Parathyroid adenoma (tissue), 2 donors: ENCODE data around the gene RNF26.
A peak's percentile ranks its signal among the peaks of the same experiment; 100 is the strongest.

ENCODE experiments used
- H2AFZ ChIP-seq: fragments of 300-600 bp; sonication (generic); one replicate; pipeline ENCODE4 v1.7.0; 2017; ENCODE audit warnings: antibody characterized with exemption, mild to moderate bottlenecking
- H3K27ac ChIP-seq: fragments of 300-600 bp; sonication (generic); one replicate; pipeline ENCODE4 v1.7.0; 2017
- H3K27me3 ChIP-seq: fragments of 300-600 bp; sonication (generic); one replicate; pipeline ENCODE4 v1.7.0; 2017; ENCODE audit warnings: low read length; ENCODE audit not compliant: control insufficient read depth, insufficient read depth
- H3K36me3 ChIP-seq: fragments of 300-600 bp; sonication (generic); one replicate; pipeline ENCODE4 v1.7.0; 2017; ENCODE audit warnings: low read length; ENCODE audit not compliant: control insufficient read depth, insufficient read depth
- H3K4me1 ChIP-seq: fragments of 300-600 bp; sonication (generic); one replicate; pipeline ENCODE4 v1.7.0; 2017; ENCODE audit warnings: control low read depth
- H3K4me2 ChIP-seq: fragments of 300-600 bp; sonication (generic); one replicate; pipeline ENCODE4 v1.7.0; 2017; ENCODE audit warnings: low read length
- H3K4me3 ChIP-seq: fragments of 300-600 bp; sonication (generic); one replicate; pipeline ENCODE4 v1.7.0; 2017; ENCODE audit warnings: low read depth, low read length
- H3K79me2 ChIP-seq: fragments of 300-600 bp; sonication (generic); one replicate; pipeline ENCODE4 v1.7.0; 2017; ENCODE audit warnings: control low read depth
- H3K9ac ChIP-seq: fragments of 300-600 bp; sonication (generic); one replicate; pipeline ENCODE4 v1.7.0; 2017; ENCODE audit warnings: mild to moderate bottlenecking
- H3K9me3 ChIP-seq: fragments of 300-600 bp; sonication (generic); one replicate; pipeline ENCODE4 v1.7.0; 2017; ENCODE audit warnings: low read length; ENCODE audit not compliant: control insufficient read depth
- TF ChIP-seq, protein P1 (sequence below): fragments of 300-600 bp; sonication (generic); IDR thresholded peaks from one replicate; pipeline ENCODE4 v1.7.0; 2017; ENCODE audit warnings: antibody characterized with exemption, mild to moderate bottlenecking
- donor health status: primary hyperparathyroidism.

The RNF26 gene

GRCh38 chr11:119359365-119360214, 25.3 kb downstream of the RNF26 start:
- Histone ChIP-seq H3K27me3 (no peaks in the 10 kb centered on the region), H3K9me3 (no peaks in the 10 kb centered on the region), H3K27ac (no peak overlapping the region), H3K4me1 (peaks cover 14% of the 10 kb centered on the region), H3K4me2 (no peak overlapping the region), H3K9ac (no peak overlapping the region), H3K79me2 (no peaks in the 10 kb centered on the region), H3K36me3 (no peaks in the 10 kb centered on the region), H3K4me3 (no peak overlapping the region), H2AFZ (no peak overlapping the region)
- TF ChIP-seq, protein P1, sequence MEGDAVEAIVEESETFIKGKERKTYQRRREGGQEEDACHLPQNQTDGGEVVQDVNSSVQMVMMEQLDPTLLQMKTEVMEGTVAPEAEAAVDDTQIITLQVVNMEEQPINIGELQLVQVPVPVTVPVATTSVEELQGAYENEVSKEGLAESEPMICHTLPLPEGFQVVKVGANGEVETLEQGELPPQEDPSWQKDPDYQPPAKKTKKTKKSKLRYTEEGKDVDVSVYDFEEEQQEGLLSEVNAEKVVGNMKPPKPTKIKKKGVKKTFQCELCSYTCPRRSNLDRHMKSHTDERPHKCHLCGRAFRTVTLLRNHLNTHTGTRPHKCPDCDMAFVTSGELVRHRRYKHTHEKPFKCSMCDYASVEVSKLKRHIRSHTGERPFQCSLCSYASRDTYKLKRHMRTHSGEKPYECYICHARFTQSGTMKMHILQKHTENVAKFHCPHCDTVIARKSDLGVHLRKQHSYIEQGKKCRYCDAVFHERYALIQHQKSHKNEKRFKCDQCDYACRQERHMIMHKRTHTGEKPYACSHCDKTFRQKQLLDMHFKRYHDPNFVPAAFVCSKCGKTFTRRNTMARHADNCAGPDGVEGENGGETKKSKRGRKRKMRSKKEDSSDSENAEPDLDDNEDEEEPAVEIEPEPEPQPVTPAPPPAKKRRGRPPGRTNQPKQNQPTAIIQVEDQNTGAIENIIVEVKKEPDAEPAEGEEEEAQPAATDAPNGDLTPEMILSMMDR: no peak

DNA sequence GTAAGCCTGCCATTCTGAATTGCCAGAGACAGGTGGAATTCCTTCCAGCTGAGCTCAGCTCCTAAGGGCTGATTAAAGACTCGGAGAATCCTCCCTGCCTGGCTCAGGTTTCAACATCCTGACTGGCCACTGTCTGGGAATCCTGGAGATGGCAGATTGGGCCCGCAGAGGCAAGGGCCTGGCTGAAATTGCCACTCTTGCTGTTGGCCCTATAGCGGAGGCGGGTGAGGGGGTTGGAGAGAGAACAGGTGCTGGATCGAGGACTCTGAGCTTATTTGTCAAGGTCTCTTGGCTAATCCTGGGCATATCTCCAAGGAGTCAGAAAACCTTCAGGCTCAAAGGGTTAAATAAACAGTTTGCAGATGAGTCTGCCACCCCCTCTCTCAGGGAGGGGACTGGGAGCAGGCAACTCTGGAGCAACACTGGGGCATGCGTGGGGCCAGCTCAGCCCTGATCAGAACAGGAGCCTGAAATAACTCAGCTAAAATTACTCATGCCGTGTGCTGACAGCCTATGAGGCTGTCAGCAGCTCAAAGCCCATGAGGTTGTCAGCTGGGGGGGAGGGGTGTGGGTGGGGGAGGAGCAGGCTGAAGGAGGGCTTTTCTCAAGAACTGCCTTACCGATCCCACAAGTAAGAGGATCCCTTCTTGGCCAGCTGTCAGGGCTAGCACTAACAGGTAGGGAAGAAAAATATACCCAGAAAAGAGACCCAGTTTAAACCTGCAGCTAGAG, 26.9 kb downstream of the RNF26 start:
- Histone ChIP-seq H3K9ac (no peak overlapping the region), H3K27me3 (no peaks in the 10 kb centered on the region), H3K4me3 (peak overlapping the region; percentile 64), H3K79me2 (no peaks in the 10 kb centered on the region), H3K27ac (peak overlapping the region; percentile 82), H3K9me3 (no peaks in the 10 kb centered on the region), H3K36me3 (no peaks in the 10 kb centered on the region), H2AFZ (peak overlapping the region; percentile 13), H3K4me1 (peaks cover 17% of the 10 kb centered on the region), H3K4me2 (peak overlapping the region; percentile 53)
- TF ChIP-seq, protein P1: no peak

- H3K9ac ChIP-seq: no peak overlapping the region
These were observed 27.8 kb downstream of the RNF26 start for GRCh38 chr11:119361941-119362725.

GRCh38 chr11:119362741-119363080, 28.4 kb downstream of the RNF26 start:
- H3K4me2 ChIP-seq: peak overlapping the region; percentile 53
- no peaks in the 10 kb centered on the region for H3K36me3 ChIP-seq
- no peak overlapping the region for H3K9ac ChIP-seq
- H3K4me3 ChIP-seq: peak overlapping the region; percentile 64
- H3K27ac ChIP-seq: peak overlapping the region; percentile 82
- TF ChIP-seq, protein P1: no peak
- peak overlapping the region; percentile 46 for H2AFZ ChIP-seq
- no peaks in the 10 kb centered on the region for H3K79me2 ChIP-seq
- H3K9me3 ChIP-seq: no peaks in the 10 kb centered on the region
- no peaks in the 10 kb centered on the region for H3K27me3 ChIP-seq
- peaks cover 17% of the 10 kb centered on the region for H3K4me1 ChIP-seq

More at GRCh38 chr11:119361941-119362725, 27.8 kb downstream of the RNF26 start:
- Histone ChIP-seq H3K27ac (peak overlapping the region; percentile 82), H3K79me2 (no peaks in the 10 kb centered on the region), H3K4me2 (peak overlapping the region; percentile 53), H3K4me3 (peak overlapping the region; percentile 64), H3K4me1 (peaks cover 17% of the 10 kb centered on the region), H3K27me3 (no peaks in the 10 kb centered on the region), H3K36me3 (no peaks in the 10 kb centered on the region), H2AFZ (no peak overlapping the region), H3K9me3 (no peaks in the 10 kb centered on the region)
- TF ChIP-seq, protein P1: no peak
